NCI-H69 (cell line): ENCODE measurements around the gene ANKRD31.
"Not testable (repeated sequence)": the region's sequence is repeated elsewhere in the genome, so short reads cannot be mapped to it uniquely, and the experiment has no call there.

Experiments used
- DNase-seq: peaks from one replicate; lab custom pipeline; 2025; lab: John Stamatoyannopoulos, UW

ANKRD31 gene

GRCh38 chr5:75236322-75237316, at the start of gene ANKRD31:
ANKRD31 (minus strand) TSS chr5:75236878; CDS start chr5:75236686, 192 bp downstream.
- DNase-seq, result peak; percentile 94

- DNase-seq, result no peak
Measured at GRCh38 chr5:75286211-75286773, 49.6 kb upstream of the ANKRD31 start.

- DNase-seq, result no peak
Measured at GRCh38 chr5:75282581-75282980, 45.9 kb upstream of the ANKRD31 start.

DNA sequence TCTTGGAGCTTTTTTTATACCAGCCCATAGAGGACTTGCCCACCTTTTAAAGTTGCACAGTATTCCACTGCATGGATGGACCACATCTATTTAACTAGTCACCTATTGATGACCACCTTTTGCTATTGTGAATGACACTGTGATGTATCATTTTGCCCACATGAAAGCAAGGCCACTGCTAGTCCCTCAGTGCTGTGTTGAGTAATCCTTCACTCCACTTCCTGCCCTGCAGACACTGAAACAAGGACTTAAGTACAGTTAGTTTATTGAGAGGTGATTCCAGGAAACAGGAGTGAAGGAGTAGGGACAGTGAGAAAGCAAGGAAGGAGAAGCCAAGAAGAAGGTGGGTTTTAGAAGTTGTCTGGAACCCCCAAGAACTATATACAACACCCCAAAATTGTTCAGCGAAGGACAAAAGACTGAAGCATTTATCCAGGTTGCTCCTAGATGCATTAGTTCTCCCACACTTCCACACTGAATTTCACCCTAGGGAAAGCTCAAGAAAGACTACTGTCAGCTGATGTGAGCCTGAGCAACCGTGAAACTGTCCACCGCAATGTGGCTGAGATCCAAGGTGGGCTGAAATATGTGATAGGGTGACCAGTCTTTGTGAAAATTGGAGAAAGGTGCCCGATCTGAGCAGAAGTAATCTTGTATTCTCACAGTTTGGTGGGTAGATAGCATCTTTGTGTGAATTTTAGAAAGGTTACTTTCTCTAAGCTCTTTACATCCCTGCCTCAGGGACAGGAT, 45.2 kb upstream of the ANKRD31 start:
- DNase-seq, result no peak

DNA sequence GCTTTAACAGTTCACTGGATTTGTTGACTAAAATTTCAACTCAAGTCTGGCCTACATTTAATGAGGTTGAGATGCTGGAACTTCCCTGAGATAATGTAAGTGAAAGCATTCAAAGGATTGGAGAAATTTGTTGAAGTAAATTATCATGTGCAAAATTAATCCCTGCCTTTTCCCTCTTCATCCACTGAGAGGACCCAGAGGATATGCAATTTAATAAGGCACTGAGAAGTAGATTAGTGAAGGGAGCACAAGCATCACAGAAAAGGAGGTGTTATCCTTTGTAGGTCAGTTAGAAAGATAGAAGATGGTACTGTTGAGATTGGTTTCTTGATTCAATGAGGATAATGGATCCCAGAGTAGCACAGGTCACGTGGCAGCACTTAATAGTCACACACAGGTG, 42.6 kb upstream of the ANKRD31 start:
- DNase-seq, result no peak

DNA sequence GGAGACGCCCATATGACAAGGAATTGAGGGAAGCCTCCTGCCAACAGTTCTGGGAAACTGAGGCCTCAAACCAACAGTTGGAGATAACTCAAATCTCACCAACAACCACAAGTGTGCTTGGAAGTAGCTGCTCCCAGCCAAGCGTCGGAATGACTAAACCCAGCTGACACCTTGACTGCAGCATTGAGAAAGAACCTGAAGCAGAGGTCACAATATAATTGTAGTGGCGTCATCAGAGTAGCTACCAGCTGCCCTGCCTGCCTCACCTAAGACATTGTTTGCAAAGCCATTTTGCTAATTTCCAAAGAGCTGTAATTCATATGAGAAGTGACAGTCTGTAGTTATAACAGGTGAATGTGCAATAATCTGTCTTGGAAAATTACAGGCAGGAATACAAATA, 40.8 kb upstream of the ANKRD31 start:
- peak; percentile 94 for DNase-seq

DNA sequence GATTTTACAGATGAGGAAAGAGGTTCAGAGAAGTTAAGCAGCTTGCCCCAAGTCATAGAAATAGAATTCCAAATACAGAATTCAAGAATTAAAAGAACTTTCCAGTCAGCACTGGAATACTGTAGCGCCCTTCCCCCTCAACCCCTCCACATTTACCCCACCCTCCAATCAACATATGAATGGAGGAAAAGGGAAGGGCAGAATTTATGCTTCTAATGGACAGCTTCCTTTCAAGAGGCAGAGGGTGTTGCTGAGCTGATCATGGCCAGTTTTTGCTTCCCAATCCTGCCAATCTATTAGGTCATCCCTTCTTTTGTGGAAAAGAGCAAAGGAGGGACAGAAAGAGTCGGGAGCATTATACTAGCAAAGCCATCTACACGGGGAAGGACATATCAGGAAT, 39.1 kb upstream of the ANKRD31 start:
- DNase-seq, result peak; percentile 40

- no peak for DNase-seq
Measured at GRCh38 chr5:75275147-75275546, 38.5 kb upstream of the ANKRD31 start.

- no peak for DNase-seq
Measured at GRCh38 chr5:75274486-75274885, 37.8 kb upstream of the ANKRD31 start.

DNA sequence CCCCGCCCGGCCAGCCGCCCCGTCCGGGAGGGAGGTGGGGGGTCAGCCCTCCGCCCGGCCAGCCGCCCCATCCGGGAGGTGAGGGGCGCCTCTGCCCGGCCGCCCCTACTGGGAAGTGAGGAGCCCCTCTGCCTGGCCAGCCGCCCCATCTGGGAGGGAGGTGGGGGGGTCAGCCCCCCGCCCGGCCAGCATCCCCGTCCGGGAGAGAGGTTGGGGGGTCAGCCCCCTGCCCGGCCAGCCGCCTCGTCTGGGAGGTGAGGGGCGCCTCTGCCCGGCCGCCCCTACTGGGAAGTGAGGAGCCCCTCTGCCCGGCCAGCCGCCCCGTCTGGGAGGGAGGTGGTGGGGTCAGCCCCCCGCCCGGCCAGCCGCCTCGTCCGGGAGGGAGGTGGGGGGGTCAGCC, 33.9 kb upstream of the ANKRD31 start:
- not testable (repeated sequence) for DNase-seq

- DNase-seq, result peak; percentile 25
Measured at GRCh38 chr5:75265731-75266130, 29.1 kb upstream of the ANKRD31 start.

DNA sequence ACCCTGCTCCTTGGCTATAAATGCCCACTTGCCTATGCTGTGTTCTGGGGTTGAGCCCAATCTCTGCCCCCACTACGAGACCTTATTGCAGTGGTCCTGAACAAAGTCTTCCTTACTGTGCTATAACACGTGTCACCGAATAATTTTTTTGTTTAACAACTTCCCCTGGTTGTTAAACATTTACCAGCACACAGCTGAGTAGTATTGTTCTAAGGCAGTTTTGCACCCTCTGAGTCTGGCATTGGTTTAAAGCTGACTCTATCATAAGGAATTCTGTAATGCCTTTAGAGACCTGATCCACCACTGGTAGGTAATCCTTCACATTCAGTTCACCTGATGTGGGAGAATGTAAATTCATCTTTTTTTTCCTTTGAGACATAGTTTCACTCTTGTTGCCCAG, 25.6 kb upstream of the ANKRD31 start:
- DNase-seq, result no peak

- DNase-seq, result no peak
Measured at GRCh38 chr5:75260708-75261107, 24.0 kb upstream of the ANKRD31 start.

DNA sequence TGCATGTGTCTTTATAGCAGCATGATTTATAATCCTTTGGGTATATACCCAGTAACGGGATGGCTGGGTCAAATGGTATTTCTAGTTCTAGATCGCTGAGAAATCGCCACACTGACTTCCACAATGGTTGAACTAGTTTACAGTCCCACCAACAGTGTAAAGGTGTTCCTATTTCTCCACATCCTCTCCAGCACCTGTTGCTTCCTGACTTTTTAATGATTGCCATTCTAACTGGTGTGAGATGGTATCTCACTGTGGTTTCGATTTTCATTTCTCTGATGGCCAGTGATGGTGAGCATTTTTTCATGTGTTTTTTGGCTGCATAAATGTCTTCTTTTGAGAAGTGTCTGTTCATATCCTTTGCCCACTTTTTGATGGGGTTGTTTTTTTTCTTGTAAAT, 13.8 kb upstream of the ANKRD31 start:
- DNase-seq, result not testable (repeated sequence)

DNA sequence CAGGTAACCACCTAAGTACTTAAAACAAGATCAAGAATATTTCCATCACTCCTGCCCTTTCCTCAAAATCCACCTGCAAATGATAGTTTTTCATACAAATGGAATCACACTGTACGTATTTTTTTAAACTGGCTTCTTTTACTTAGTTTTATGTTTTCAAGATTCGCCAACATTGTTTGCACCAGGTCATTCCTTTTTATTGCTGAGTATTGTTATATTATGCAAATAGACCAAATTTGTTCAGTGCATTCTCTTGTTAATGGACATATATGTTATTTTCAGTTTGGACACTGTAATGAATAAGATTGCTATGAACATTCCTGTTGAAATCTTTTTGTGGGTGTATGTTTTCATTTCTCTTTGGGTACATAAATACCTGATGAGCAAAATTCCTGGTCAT, 8.3 kb upstream of the ANKRD31 start:
- no peak for DNase-seq

GRCh38 chr5:75243510-75243909, 6.8 kb upstream of the ANKRD31 start:
- no peak for DNase-seq

DNA sequence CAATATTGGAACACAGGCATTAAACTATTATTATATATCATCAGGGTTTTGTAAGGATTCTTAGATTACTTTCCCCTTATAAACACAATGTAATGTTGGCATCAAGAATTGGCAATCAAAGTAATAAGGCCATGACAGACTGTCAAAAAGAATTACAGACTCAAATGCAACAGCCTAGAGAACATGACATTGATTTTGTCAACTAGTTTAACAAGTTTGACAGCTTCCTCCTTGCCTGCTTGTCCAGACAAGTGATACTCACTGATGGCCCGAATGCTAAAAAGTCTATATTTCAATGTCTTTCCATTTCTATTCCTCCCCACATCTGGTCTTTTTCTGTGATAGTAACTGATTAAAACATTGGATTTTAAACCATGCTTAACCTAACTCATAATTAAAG, 6.4 kb upstream of the ANKRD31 start:
- no peak for DNase-seq

DNA sequence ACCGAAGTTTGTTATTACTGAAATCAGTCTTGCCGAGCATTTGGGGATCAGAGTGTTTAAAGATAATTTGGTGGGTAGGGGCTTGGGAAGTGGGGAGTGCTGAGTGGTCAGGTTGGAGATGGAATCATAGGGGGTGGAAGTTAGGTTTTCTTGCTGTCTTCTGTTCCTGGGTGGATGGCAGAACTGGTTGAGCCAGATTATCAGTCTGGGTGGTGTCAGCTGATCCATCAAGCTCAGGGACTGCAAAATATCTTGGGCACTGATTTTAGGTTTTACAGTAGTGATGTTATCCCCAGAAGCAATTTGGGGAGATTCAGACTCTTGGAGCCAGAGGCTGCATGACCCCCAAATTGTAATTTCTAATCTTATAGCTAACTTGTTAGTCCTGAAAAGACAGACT, 5.4 kb upstream of the ANKRD31 start:
- no peak for DNase-seq

DNA sequence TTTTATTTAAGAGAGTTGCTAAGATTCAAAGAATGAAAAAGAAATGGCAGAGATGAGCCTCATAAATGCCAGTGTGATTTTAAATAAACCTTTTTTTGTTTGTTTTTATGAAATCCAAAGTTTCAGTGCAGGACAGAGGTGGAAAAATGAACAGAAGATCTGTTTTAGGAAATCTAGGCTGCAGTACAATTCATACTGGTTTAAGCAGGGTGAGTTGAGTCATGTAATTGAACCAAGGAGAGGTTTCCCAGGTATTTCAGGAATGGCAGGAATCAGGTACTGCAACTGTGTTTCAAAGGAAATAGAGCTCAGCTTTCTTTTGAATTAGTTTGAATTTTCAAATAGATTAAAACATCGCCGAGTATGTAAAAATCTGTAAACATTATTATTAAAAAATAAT, 3.0 kb upstream of the ANKRD31 start:
- DNase-seq, result no peak

DNA sequence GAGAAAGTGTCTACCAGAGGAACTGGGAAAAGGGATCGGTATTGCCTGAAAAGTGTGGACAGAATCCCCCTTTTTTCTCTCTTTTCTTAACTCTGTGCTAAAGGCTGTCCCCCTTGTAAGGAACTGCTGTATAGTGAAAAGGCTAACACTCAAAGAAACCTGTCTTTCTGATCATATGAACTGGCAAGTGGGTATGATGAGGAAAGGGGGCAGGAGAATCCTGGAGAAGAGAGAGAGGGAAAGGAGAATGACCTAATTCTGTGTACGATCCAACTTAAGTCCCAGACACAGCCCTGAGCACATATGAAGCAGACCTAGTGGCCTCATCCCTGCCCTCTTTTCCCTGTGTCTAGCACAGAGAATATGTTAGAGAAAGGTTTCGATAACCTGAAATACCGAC, 967 bp downstream of the ANKRD31 start:
- DNase-seq, result no peak

DNA sequence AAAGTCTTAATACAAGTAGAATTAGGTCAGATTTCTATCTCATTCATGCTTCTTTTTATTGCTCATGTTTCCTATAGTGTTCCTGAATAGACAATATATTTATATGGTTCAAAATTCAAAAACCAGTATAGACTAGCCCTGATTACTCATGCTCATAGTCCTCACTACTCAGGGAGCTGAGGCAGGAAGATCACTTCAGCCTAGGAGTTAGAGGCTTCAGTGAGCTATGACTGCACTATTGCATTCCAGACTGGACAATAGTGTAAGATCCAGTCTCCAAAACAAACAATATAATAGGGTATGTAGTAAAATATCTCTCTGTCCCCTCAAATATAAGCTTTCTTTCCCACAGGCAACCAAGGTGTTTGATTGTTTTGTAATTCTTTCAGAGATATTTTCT, 2.4 kb downstream of the ANKRD31 start:
- no peak for DNase-seq

- no peak for DNase-seq
Measured at GRCh38 chr5:75226916-75227315, 9.8 kb downstream of the ANKRD31 start.

DNA sequence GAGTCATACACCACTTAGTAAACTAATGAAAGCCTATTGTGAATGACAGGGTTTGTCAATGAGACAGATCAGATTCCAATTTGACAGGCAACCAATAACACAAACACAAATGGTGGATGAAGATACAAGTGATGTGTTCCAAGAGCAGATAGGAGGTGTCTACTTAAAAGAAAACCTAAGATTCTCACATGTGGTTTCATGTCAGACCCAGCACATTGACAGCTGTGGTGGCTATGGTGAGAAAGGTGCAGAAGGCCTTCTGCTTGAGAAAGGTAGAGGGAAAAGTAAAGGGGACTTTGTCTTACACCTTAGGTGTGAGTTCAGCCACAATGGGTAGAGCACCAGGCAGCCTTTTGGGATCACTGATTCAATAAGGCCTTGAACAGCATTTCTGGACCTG, 11.2 kb downstream of the ANKRD31 start:
- DNase-seq, result no peak
